H1 (cell line): ENCODE results near the gene RPL21. TPM values are rescaled to one million over a fixed set of nuclear protein-coding genes. Genes with fewer than 3 reads are reported as not detected.

Source experiments
- CTCF ChIA-PET: fragments of 300-600 bp; sonication (Branson Sonifier 250); formaldehyde crosslinking; loops from one replicate; lab custom pipeline; 2021; ENCODE audit not compliant: partially characterized antibody; lab: Charles Lee
- POLR2A ChIA-PET: fragments of 300-600 bp; sonication (Branson Sonifier 250); formaldehyde crosslinking; loops from one replicate; lab custom pipeline; 2021; ENCODE audit warnings: inconsistent platforms; ENCODE audit not compliant: partially characterized antibody; lab: Charles Lee
- DNase-seq, 2 experiments: peaks; one replicate each; pipeline versions ENCODE4 v3.0.0 to v3.0.0-alpha.2; 2010 to 2022; ENCODE audit warnings: low spot score in 2 of 2, low read depth in 1 of 2, mixed read lengths in 1 of 2
- FAIRE-seq: peaks from 2 replicates; lab custom pipeline; 2011; peaks lifted over from hg19 to GRCh38; lab: Jason Lieb, UNC
- H2AFZ ChIP-seq: 2 replicates; pipeline ENCODE4 v1.8.1; 2012; ENCODE audit warnings: low read length, inconsistent platforms
- H2AK5ac ChIP-seq: 2 replicates; pipeline ENCODE4 v1.6.1; 2013; ENCODE audit warnings: low read depth, low read length
- H2BK120ac ChIP-seq: replicated peaks from 2 replicates; pipeline ENCODE3; 2013; ENCODE audit warnings: low read depth, low read length, inconsistent platforms
- H2BK12ac ChIP-seq: 2 replicates; pipeline ENCODE4 v1.6.1; 2013; ENCODE audit warnings: low read depth, low read length
- H2BK15ac ChIP-seq: 2 replicates; pipeline ENCODE4 v1.6.1; 2013; ENCODE audit warnings: low read length
- H2BK20ac ChIP-seq: 2 replicates; pipeline ENCODE4 v1.6.1; 2013; ENCODE audit warnings: low read length
- H2BK5ac ChIP-seq: 2 replicates; pipeline ENCODE4 v1.6.1; 2013; ENCODE audit warnings: low read depth, low read length
- H3K14ac ChIP-seq: 2 replicates; pipeline ENCODE4 v1.6.1; 2013; ENCODE audit warnings: inconsistent platforms; ENCODE audit not compliant: insufficient read length
- H3K18ac ChIP-seq: 2 replicates; pipeline ENCODE4 v1.6.1; 2013; ENCODE audit warnings: low read length; ENCODE audit errors: extremely low read depth
- H3K23ac ChIP-seq: 2 replicates; pipeline ENCODE4 v1.6.1; 2013; ENCODE audit warnings: inconsistent platforms; ENCODE audit not compliant: insufficient read length
- H3K23me2 ChIP-seq: 2 replicates; pipeline ENCODE4 v1.6.1; 2013; ENCODE audit warnings: low read depth, low read length
- H3K27ac ChIP-seq: 2 replicates; pipeline ENCODE4 v1.6.1; 2011; ENCODE audit warnings: low read depth, low read length, inconsistent platforms
- H3K27me3 ChIP-seq, 4 experiments: replicated peaks in 1 of 4; 1 replicate in 1 of 4; 2 replicates in 3 of 4; pipeline versions ENCODE4 v1.6.1 to v1.8.1; 2011 to 2013; ENCODE audit warnings: low read length in 3 of 4, mild to moderate bottlenecking in 3 of 4, inconsistent platforms in 2 of 4, mixed read lengths in 2 of 4, moderate library complexity in 1 of 4; ENCODE audit not compliant: control insufficient read depth in 3 of 4, insufficient read depth in 3 of 4; ENCODE audit errors: extremely low read depth in 1 of 4
- H3K36me3 ChIP-seq, 4 experiments: 2 replicates each; pipeline versions ENCODE4 v1.6.1 to v1.8.1; 2011 to 2013; ENCODE audit warnings: mild to moderate bottlenecking in 4 of 4, low read length in 3 of 4, moderate library complexity in 2 of 4, control low read depth in 1 of 4, inconsistent platforms in 1 of 4; ENCODE audit not compliant: insufficient read depth in 4 of 4, control insufficient read depth in 2 of 4
- H3K4ac ChIP-seq: replicated peaks from 2 replicates; pipeline ENCODE3; 2013; ENCODE audit warnings: low read length, low read depth, mixed read lengths, inconsistent platforms; ENCODE audit not compliant: insufficient read length
- H3K4me1 ChIP-seq, 4 experiments: replicated peaks in 1 of 4; 1 replicate in 1 of 4; 2 replicates in 3 of 4; pipeline versions ENCODE4 v1.6.1 to v1.8.1; 2011 to 2013; ENCODE audit warnings: low read length in 3 of 4, inconsistent platforms in 2 of 4, mixed read lengths in 1 of 4; ENCODE audit not compliant: insufficient read depth in 4 of 4, control insufficient read depth in 3 of 4
- H3K4me2 ChIP-seq, 2 experiments: 2 replicates each; pipeline versions ENCODE4 v1.6.1 to v1.8.1; 2011 to 2013; ENCODE audit warnings: low read depth in 2 of 2, low read length in 2 of 2, control low read depth in 1 of 2, inconsistent platforms in 1 of 2, mild to moderate bottlenecking in 1 of 2; ENCODE audit not compliant: insufficient read depth in 1 of 2
- H3K4me3 ChIP-seq, 4 experiments: fragments of 200-600, 300-600 bp in 1 of 4; sonication (generic), shearing (Covaris generic), sonication (Bioruptor Twin) in 1 of 4; 2 replicates each; pipeline versions ENCODE4 v1.5.1 to v1.8.1; 2011 to 2016; ENCODE audit warnings: low read length in 4 of 4, low read depth in 3 of 4, control low read depth in 2 of 4, inconsistent platforms in 2 of 4, mild to moderate bottlenecking in 2 of 4, mixed read lengths in 1 of 4, moderate library complexity in 1 of 4; ENCODE audit not compliant: insufficient read depth in 2 of 4; ENCODE audit errors: extremely low read depth in 1 of 4
- H3K56ac ChIP-seq: replicated peaks from 2 replicates; pipeline ENCODE3; 2013; ENCODE audit warnings: low read depth, mild to moderate bottlenecking, mixed read lengths, low read length, inconsistent platforms; ENCODE audit not compliant: insufficient read length
- H3K79me1 ChIP-seq: 2 replicates; pipeline ENCODE4 v1.6.1; 2013; ENCODE audit warnings: low read depth, low read length, control low read depth
- H3K79me2 ChIP-seq, 2 experiments: 2 replicates each; pipeline versions ENCODE4 v1.6.1 to v1.8.1; 2012 to 2013; ENCODE audit warnings: low read length in 2 of 2, mild to moderate bottlenecking in 2 of 2, inconsistent platforms in 1 of 2; ENCODE audit not compliant: insufficient read depth in 2 of 2, control insufficient read depth in 1 of 2
- H3K9ac ChIP-seq, 4 experiments: replicated peaks in 1 of 4; 1 replicate in 1 of 4; 2 replicates in 3 of 4; pipeline versions ENCODE4 v1.6.1 to v1.8.1; 2011 to 2013; ENCODE audit warnings: low read depth in 3 of 4, low read length in 3 of 4, control low read depth in 2 of 4, mild to moderate bottlenecking in 2 of 4, moderate library complexity in 2 of 4, inconsistent platforms in 1 of 4; ENCODE audit errors: extremely low read depth in 1 of 4
- H3K9me3 ChIP-seq, 2 experiments: 2 replicates each; pipeline versions ENCODE4 v1.6.1 to v1.8.1; 2012 to 2013; ENCODE audit warnings: mild to moderate bottlenecking in 2 of 2, moderate library complexity in 2 of 2, control low read depth in 1 of 2, inconsistent platforms in 1 of 2, low read depth in 1 of 2, low read length in 1 of 2, mixed read lengths in 1 of 2; ENCODE audit not compliant: insufficient read depth in 2 of 2
- H4K20me1 ChIP-seq, 2 experiments: replicated peaks in 1 of 2; 2 replicates each; pipeline versions ENCODE3 to v1.8.1; 2011 to 2013; ENCODE audit warnings: inconsistent platforms in 2 of 2, low read length in 2 of 2, mild to moderate bottlenecking in 1 of 2; ENCODE audit not compliant: insufficient read depth in 2 of 2, control insufficient read depth in 1 of 2
- H4K5ac ChIP-seq: 2 replicates; pipeline ENCODE4 v1.6.1; 2013; ENCODE audit warnings: low read length, low read depth, mixed read lengths, inconsistent platforms; ENCODE audit not compliant: insufficient read length
- H4K8ac ChIP-seq: 2 replicates; pipeline ENCODE4 v1.8.0; 2013; ENCODE audit warnings: mild to moderate bottlenecking, moderate library complexity, low read length, inconsistent platforms; ENCODE audit not compliant: insufficient read depth; ENCODE audit errors: extremely low read depth
- H4K91ac ChIP-seq: replicated peaks from 2 replicates; pipeline ENCODE3; 2013; ENCODE audit warnings: low read length, mixed read lengths, inconsistent platforms; ENCODE audit not compliant: insufficient read length
- CHD1 ChIP-seq: IDR thresholded peaks from 2 replicates; pipeline ENCODE4 v1.6.1; 2012; ENCODE audit warnings: low read depth, low read length, improper control_type of control experiment
- JUN ChIP-seq: IDR thresholded peaks from 2 replicates; pipeline ENCODE4 v1.6.1; 2011; ENCODE audit warnings: low read depth, mild to moderate bottlenecking, improper control_type of control experiment, low read length
- PHF8 ChIP-seq: fragments of 200-600 bp; sonication (generic); conservative IDR thresholded peaks from 2 replicates; pipeline ENCODE4 v1.7.1; 2012; ENCODE audit warnings: low read depth, mild to moderate bottlenecking, inconsistent platforms, low read length, moderate library complexity
- RAD21 ChIP-seq, 2 experiments: IDR thresholded peaks in 1 of 2; conservative IDR thresholded peaks in 1 of 2; 2 replicates each; pipeline ENCODE4 v1.6.1; 2011; ENCODE audit warnings: low read depth in 2 of 2, low read length in 2 of 2, improper control_type of control experiment in 1 of 2, inconsistent platforms in 1 of 2, mild to moderate bottlenecking in 1 of 2, moderate library complexity in 1 of 2
- RXRA ChIP-seq: IDR thresholded peaks from 2 replicates; pipeline ENCODE4 v1.6.1; 2011; ENCODE audit warnings: low read depth, mild to moderate bottlenecking, low read length, moderate library complexity; ENCODE audit not compliant: insufficient read depth
- SIX5 ChIP-seq: IDR thresholded peaks from 2 replicates; pipeline ENCODE4 v1.6.1; 2011; ENCODE audit warnings: mild to moderate bottlenecking, low read depth, low read length
- TAF1 ChIP-seq: IDR thresholded peaks from 2 replicates; pipeline ENCODE4 v1.6.1; 2011; ENCODE audit warnings: mild to moderate bottlenecking, low read depth, low read length
- TEAD4 ChIP-seq: IDR thresholded peaks from 2 replicates; pipeline ENCODE4 v1.6.1; 2012; ENCODE audit warnings: low read depth, low read length, inconsistent platforms, mixed read lengths
- WGBS, 2 experiments: shearing (Covaris generic) in 1 of 2; methylation state at CpG; one replicate each; pipeline versions ENCODE4 v1.1.6 to v1.1.7; 2013 to 2015; ENCODE audit warnings: low lambda C conversion rate in 2 of 2, mixed read lengths in 2 of 2, inconsistent platforms in 1 of 2, low coverage in 1 of 2, missing lambda C conversion rate in 1 of 2; ENCODE audit not compliant: insufficient replicate concordance in 2 of 2, insufficient coverage in 1 of 2, insufficient read length in 1 of 2; ENCODE audit errors: extremely low coverage in 1 of 2, missing lambda C conversion rate in 1 of 2; 5-methylcytosine and 5-hydroxymethylcytosine counted together
- polyA plus RNA-seq, 7 experiments: library from polyadenylated mRNA; depleted of rRNA in 3 of 7; stranded (reverse) in 5 of 7; unstranded in 2 of 7; fragments of >200 nt in 5 of 7; fragments of 200-250 nt in 2 of 7; gene quantifications; 1 replicate in 5 of 7; 2 replicates in 1 of 7; 4 replicates in 1 of 7; pipeline versions ENCODE4 v1.2.1 to v1.2.3, GENCODE V29; 2011 to 2013; ENCODE audit warnings: missing spikeins in 2 of 7, mixed read lengths in 2 of 7
- total RNA-seq: library from RNA; stranded (reverse); fragmentation: NEBNext Ultra II Directional; extraction: Animal tissue kit (Norgen Biotek cat#: 25700); gene quantifications from 2 replicates; pipeline ENCODE4 v1.2.1, GENCODE V29; 2021
- TF ChIP-seq, protein P1 (sequence below), 3 experiments: IDR thresholded peaks; 1 replicate in 2 of 3; 2 replicates in 1 of 3; pipeline versions ENCODE4 v1.5.1 to v1.6.1; 2011; ENCODE audit warnings: low read length in 3 of 3, mild to moderate bottlenecking in 3 of 3, inconsistent platforms in 2 of 3, low read depth in 1 of 3, moderate library complexity in 1 of 3; ENCODE audit not compliant: insufficient read depth in 1 of 3; ENCODE audit errors: control extremely low read depth in 1 of 3

RPL21 gene
- total and polyA plus RNA-seq, 2 of the 8 experiments (the other 6 are each of a cell fraction or from before 2014, with no cell fraction given) = 624 to 1,283 TPM

DNA sequence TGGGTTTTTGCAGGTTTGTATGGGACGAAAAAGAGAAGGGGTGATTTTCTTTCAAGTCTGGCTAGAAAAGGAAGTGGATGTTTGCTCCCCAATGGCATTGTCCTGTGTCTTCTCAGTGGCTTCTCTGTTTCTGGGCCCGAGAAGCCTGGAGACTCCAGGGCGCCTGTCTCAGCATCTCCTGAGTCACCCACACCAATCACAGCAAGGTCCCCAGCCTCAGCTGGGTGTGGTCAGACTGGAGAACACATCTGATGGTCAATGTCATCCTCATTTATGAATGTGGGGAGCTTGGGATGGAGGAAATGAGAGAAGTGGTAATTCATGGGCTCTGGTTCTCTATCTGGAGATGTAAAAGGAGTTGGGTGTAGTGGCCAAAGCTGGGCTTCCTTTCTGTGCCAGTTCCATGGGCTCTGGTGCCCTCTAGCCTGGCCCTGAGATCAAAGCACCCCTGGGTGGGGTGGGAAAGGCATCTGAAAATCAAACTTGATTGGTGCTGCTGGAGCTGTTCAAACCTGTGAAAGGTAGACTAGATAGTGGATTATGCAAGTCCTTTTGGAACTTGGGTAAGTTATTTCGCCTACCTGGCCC is 32.6 kb downstream of the RPL21 start:
- TF ChIP-seq RXRA = no peak
- TF ChIP-seq SIX5 = no peak
- TF ChIP-seq TAF1 = no peak
- no peak for TF ChIP-seq JUN
- TF ChIP-seq, protein P1, sequence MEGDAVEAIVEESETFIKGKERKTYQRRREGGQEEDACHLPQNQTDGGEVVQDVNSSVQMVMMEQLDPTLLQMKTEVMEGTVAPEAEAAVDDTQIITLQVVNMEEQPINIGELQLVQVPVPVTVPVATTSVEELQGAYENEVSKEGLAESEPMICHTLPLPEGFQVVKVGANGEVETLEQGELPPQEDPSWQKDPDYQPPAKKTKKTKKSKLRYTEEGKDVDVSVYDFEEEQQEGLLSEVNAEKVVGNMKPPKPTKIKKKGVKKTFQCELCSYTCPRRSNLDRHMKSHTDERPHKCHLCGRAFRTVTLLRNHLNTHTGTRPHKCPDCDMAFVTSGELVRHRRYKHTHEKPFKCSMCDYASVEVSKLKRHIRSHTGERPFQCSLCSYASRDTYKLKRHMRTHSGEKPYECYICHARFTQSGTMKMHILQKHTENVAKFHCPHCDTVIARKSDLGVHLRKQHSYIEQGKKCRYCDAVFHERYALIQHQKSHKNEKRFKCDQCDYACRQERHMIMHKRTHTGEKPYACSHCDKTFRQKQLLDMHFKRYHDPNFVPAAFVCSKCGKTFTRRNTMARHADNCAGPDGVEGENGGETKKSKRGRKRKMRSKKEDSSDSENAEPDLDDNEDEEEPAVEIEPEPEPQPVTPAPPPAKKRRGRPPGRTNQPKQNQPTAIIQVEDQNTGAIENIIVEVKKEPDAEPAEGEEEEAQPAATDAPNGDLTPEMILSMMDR (IDR thresholded peaks at IDR 0.05; ENCODE audit: control extremely low read depth in 1 of 3, insufficient read depth in 1 of 3, low read depth in 1 of 3, low read length in 3 of 3) = peak in 2 of 3 experiments; percentile 25 to 28; a peak in 2 of 4 replicates
- no peak for TF ChIP-seq PHF8
- TF ChIP-seq TEAD4 = no peak
- TF ChIP-seq CHD1 = no peak
- peak; percentile 65 to 69 for TF ChIP-seq RAD21 (IDR thresholded peaks at IDR 0.05 in 1 of 2, conservative IDR thresholded peaks at IDR 0.05 in 1 of 2; ENCODE audit: low read depth in 2 of 2, low read length in 2 of 2)
- Histone ChIP-seq H3K27ac (no peak overlapping the region), H2AK5ac (no peak overlapping the region), H3K14ac (no peak overlapping the region), H3K27me3 (no peaks in the 10 kb centered on the region), H3K23ac (no peak overlapping the region), H2AFZ (no peak overlapping the region), H2BK12ac (no peak overlapping the region), H3K4me3 (no peak overlapping the region), H4K20me1 (no peaks in the 10 kb centered on the region), H3K9me3 (no peaks in the 10 kb centered on the region), H3K36me3 (no peaks in the 10 kb centered on the region), H2BK20ac (no peak overlapping the region), H2BK120ac (no peak overlapping the region), H3K18ac (no peak overlapping the region), H4K91ac (no peak overlapping the region), H3K9ac (no peak overlapping the region), H3K56ac (no peak overlapping the region), H2BK15ac (no peak overlapping the region), H3K79me1 (no peaks in the 10 kb centered on the region), H3K4me2 (no peak overlapping the region), H3K79me2 (no peaks in the 10 kb centered on the region), H4K8ac (no peak overlapping the region), H4K5ac (no peak overlapping the region), H3K4ac (no peak overlapping the region), H2BK5ac (no peak overlapping the region), H3K23me2 (no peaks in the 10 kb centered on the region), H3K4me1 (no peaks in the 10 kb centered on the region)
- ChIA-PET POLR2A (interaction anchor here (0.5 to 1.9 kb wide), 2 partner anchors 9 to 28 kb away, joined by 3 to 4 read pairs; no protein-coding TSS in a partner anchor), CTCF (interaction anchor here (0.8 to 2.9 kb wide), 7 partner anchors 9 to 299 kb away, joined by 3 to 9 read pairs (median 4); no protein-coding TSS in a partner anchor)
- WGBS, 2 experiments = 89% methylated on average over 4 of the region's 4 CpGs; no CpG with 5 or more reads in 1 of the 2 experiments
- no peak for DNase-seq
- no peak for FAIRE-seq
